Transverse colon (tissue), 4 donors: ENCODE data around the gene CNKSR3.

Experiments
- POLR2A ChIP-seq: fragments of 450-650 bp; IDR thresholded peaks from one replicate; pipeline ENCODE4 v1.6.1; 2016; ENCODE audit warnings: antibody characterized with exemption, mild to moderate bottlenecking, moderate library complexity
- POLR2AphosphoS5 ChIP-seq, 3 donors: sonication (generic); formaldehyde crosslinking; IDR thresholded peaks; one replicate each; pipeline ENCODE4 v1.6.1; 2016; ENCODE audit warnings: antibody characterized with exemption in 3 of 3
- TF ChIP-seq, protein P1 (sequence below), 5 experiments: fragments of 200-600 bp in 3 of 5; fragments of 450-650 bp in 2 of 5; sonication (generic) in 3 of 5; IDR thresholded peaks; 1 replicate in 2 of 5; 2 replicates in 3 of 5; pipeline ENCODE4 v1.5.1; 2016 to 2017; ENCODE audit warnings: antibody characterized with exemption in 5 of 5, inconsistent platforms in 3 of 5, mild to moderate bottlenecking in 2 of 5, moderate library complexity in 1 of 5

DNA sequence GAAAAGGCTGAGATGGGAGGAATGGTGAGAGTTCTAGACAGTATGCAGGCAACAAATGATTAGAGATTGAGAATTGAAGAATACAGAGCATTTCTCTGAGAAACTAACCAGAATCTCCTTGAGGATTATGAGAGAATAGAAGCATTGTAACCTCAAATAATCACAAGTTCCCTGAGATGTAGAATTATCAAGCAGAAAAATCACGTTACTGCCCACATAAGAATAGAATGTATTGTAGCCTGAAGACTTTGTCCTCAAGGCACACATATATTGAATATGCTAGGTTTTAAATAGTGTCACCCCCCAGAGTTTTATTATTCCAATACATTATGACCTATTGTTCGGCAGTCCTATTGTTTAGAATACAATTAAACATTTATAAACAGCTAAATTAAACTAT is 57.2 kb downstream of the CNKSR3 start:
- TF ChIP-seq, protein P1, sequence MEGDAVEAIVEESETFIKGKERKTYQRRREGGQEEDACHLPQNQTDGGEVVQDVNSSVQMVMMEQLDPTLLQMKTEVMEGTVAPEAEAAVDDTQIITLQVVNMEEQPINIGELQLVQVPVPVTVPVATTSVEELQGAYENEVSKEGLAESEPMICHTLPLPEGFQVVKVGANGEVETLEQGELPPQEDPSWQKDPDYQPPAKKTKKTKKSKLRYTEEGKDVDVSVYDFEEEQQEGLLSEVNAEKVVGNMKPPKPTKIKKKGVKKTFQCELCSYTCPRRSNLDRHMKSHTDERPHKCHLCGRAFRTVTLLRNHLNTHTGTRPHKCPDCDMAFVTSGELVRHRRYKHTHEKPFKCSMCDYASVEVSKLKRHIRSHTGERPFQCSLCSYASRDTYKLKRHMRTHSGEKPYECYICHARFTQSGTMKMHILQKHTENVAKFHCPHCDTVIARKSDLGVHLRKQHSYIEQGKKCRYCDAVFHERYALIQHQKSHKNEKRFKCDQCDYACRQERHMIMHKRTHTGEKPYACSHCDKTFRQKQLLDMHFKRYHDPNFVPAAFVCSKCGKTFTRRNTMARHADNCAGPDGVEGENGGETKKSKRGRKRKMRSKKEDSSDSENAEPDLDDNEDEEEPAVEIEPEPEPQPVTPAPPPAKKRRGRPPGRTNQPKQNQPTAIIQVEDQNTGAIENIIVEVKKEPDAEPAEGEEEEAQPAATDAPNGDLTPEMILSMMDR (IDR thresholded peaks at IDR 0.05), result no peak
- no peak for TF ChIP-seq POLR2AphosphoS5 (IDR thresholded peaks at IDR 0.05)
- no peak for TF ChIP-seq POLR2A
